ENCODE results near the gene GPC6.

GPC6 gene

DNA sequence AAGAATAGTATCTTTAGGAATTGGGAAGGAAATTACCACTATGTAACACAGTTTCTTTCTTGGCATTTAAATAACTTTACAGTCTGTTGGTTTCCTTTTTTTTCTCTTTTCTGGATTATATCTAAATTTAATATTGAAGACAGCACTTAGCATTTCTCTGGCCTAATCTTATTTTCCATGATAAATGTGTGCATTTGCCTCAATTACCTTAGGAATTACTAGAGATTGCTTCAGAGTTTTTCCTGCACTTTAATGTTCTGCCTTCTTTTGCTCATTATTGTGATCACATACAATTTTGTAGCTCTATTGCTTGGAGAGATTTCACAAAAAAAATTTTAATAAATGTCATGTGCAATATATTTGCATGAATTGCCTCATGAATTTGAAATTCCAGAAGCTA lies 1227.7 kb downstream of the GPC6 start:
- DNase-seq: no peak

GRCh38 chr13:94454906-94455305 lies 1228.3 kb downstream of the GPC6 start:
- peak in 1 of 2 donors; percentile 17 for DNase-seq

GRCh38 chr13:94455414-94455813 lies 1228.8 kb downstream of the GPC6 start:
- DNase-seq: no peak

All from inflammatory macrophage (primary cell).